DOHH2 (cell line): ENCODE results near the gene CLDN11.

Source experiments
- EZH2phosphoT487 ChIP-seq: fragments of 200-600 bp; sonication (generic); IDR thresholded peaks from 2 replicates; pipeline ENCODE4 v1.6.1; 2017; ENCODE audit warnings: borderline replicate concordance, mild to moderate bottlenecking, antibody characterized with exemption, low read length, moderate library complexity, mixed read lengths
- TF ChIP-seq, protein P1 (sequence below): fragments of 200-600 bp; sonication (generic); IDR thresholded peaks from one replicate; pipeline ENCODE4 v1.5.1; 2014; ENCODE audit warnings: antibody characterized with exemption, mild to moderate bottlenecking, low read depth, low read length; ENCODE audit not compliant: poor library complexity, severe bottlenecking

DNA sequence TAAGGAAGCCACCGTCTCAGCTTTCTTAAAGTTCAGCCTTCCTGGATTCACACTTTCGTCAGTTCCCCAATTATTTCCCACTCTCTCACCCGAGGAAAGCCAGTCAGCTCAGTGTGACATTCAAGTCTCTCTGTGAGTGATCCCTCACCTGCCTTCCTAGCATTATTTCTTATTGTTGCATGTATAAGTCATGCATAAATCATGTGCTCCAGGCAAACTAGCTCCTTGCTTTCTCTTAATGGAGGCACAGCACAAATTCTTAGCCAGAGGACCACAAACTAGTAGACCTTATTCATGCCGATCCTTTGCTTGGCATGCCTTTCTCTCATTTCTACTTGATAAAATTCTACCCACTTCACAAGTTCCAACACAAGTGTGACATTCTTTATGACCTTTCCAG, 44.3 kb downstream of the CLDN11 start:
- TF ChIP-seq, protein P1, sequence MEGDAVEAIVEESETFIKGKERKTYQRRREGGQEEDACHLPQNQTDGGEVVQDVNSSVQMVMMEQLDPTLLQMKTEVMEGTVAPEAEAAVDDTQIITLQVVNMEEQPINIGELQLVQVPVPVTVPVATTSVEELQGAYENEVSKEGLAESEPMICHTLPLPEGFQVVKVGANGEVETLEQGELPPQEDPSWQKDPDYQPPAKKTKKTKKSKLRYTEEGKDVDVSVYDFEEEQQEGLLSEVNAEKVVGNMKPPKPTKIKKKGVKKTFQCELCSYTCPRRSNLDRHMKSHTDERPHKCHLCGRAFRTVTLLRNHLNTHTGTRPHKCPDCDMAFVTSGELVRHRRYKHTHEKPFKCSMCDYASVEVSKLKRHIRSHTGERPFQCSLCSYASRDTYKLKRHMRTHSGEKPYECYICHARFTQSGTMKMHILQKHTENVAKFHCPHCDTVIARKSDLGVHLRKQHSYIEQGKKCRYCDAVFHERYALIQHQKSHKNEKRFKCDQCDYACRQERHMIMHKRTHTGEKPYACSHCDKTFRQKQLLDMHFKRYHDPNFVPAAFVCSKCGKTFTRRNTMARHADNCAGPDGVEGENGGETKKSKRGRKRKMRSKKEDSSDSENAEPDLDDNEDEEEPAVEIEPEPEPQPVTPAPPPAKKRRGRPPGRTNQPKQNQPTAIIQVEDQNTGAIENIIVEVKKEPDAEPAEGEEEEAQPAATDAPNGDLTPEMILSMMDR, result no peak
- no peak for TF ChIP-seq EZH2phosphoT487
